ENCODE measurements around the gene KCNIP1.

KCNIP1 gene

GRCh38 chr5:170496662-170497028 lies 7.2 kb upstream of the KCNIP1 start:
- Histone ChIP-seq H3K9me3 (ENCODE audit: low read depth, low read length) (no peaks in the 10 kb centered on the region), H3K4me3 (no peak overlapping the region), H3K36me3 (ENCODE audit: insufficient read depth, low read length) (no peaks in the 10 kb centered on the region), H3K27ac (no peak overlapping the region), H3K9ac (ENCODE audit: insufficient read length) (no peak overlapping the region)
- DNase-seq (ENCODE audit: low read depth, low spot score) = no peak
- TF ChIP-seq EZH2 (IDR thresholded peaks at IDR 0.05) = no peak
- TF ChIP-seq POLR2AphosphoS5 (IDR thresholded peaks at IDR 0.05; ENCODE audit: borderline replicate concordance, low read depth, low read length) = no peak
- no peak for TF ChIP-seq FOXP2 (optimal IDR thresholded peaks at IDR 0.05; ENCODE audit: control extremely low read depth, extremely low read length, insufficient read depth)

GRCh38 chr5:170497311-170498038 lies 6.3 kb upstream of the KCNIP1 start:
- no peak overlapping the region for H3K27ac ChIP-seq
- H3K36me3 ChIP-seq (ENCODE audit: insufficient read depth, low read length) = no peaks in the 10 kb centered on the region
- DNase-seq (ENCODE audit: low read depth, low spot score) = no peak
- TF ChIP-seq POLR2AphosphoS5 (IDR thresholded peaks at IDR 0.05; ENCODE audit: borderline replicate concordance, low read depth, low read length) (no peak), FOXP2 (optimal IDR thresholded peaks at IDR 0.05; ENCODE audit: control extremely low read depth, extremely low read length, insufficient read depth) (no peak), EZH2 (IDR thresholded peaks at IDR 0.05) (no peak)
- H3K4me3 ChIP-seq = no peak overlapping the region
- H3K9me3 ChIP-seq (ENCODE audit: low read depth, low read length) = no peaks in the 10 kb centered on the region
- H3K9ac ChIP-seq (ENCODE audit: insufficient read length) = no peak overlapping the region

GRCh38 chr5:170498811-170499351 lies 4.9 kb upstream of the KCNIP1 start:
- Histone ChIP-seq H3K9me3 (ENCODE audit: low read depth, low read length) (no peaks in the 10 kb centered on the region), H3K36me3 (ENCODE audit: insufficient read depth, low read length) (no peaks in the 10 kb centered on the region), H3K4me3 (no peak overlapping the region), H3K9ac (ENCODE audit: insufficient read length) (no peak overlapping the region), H3K27ac (no peak overlapping the region)
- no peak for DNase-seq (ENCODE audit: low read depth, low spot score)
- TF ChIP-seq POLR2AphosphoS5 (IDR thresholded peaks at IDR 0.05; ENCODE audit: borderline replicate concordance, low read depth, low read length) (no peak), FOXP2 (optimal IDR thresholded peaks at IDR 0.05; ENCODE audit: control extremely low read depth, extremely low read length, insufficient read depth) (no peak), EZH2 (IDR thresholded peaks at IDR 0.05) (no peak)

- no peak overlapping the region for H3K9ac ChIP-seq (ENCODE audit: insufficient read length)
- TF ChIP-seq POLR2AphosphoS5 (IDR thresholded peaks at IDR 0.05; ENCODE audit: borderline replicate concordance, low read depth, low read length) (no peak), EZH2 (IDR thresholded peaks at IDR 0.05) (no peak), FOXP2 (optimal IDR thresholded peaks at IDR 0.05; ENCODE audit: control extremely low read depth, extremely low read length, insufficient read depth) (no peak)
- H3K27ac ChIP-seq = no peak overlapping the region
- H3K4me3 ChIP-seq = no peak overlapping the region
- no peak for DNase-seq (ENCODE audit: low read depth, low spot score)
- H3K9me3 ChIP-seq (ENCODE audit: low read depth, low read length) = no peaks in the 10 kb centered on the region
- no peaks in the 10 kb centered on the region for H3K36me3 ChIP-seq (ENCODE audit: insufficient read depth, low read length)
Measured at GRCh38 chr5:170499621-170500020, 4.2 kb upstream of the KCNIP1 start.

GRCh38 chr5:170501361-170501760 lies 2.5 kb upstream of the KCNIP1 start:
- H3K9me3 ChIP-seq (ENCODE audit: low read depth, low read length) = no peaks in the 10 kb centered on the region
- DNase-seq (ENCODE audit: low read depth, low spot score) = no peak
- no peak overlapping the region for H3K9ac ChIP-seq (ENCODE audit: insufficient read length)
- H3K36me3 ChIP-seq (ENCODE audit: insufficient read depth, low read length) = no peaks in the 10 kb centered on the region
- no peak overlapping the region for H3K27ac ChIP-seq
- H3K4me3 ChIP-seq = no peak overlapping the region
- TF ChIP-seq FOXP2 (optimal IDR thresholded peaks at IDR 0.05; ENCODE audit: control extremely low read depth, extremely low read length, insufficient read depth) = no peak

GRCh38 chr5:170501931-170502330 lies 1.9 kb upstream of the KCNIP1 start:
- Histone ChIP-seq H3K36me3 (ENCODE audit: insufficient read depth, low read length) (no peaks in the 10 kb centered on the region), H3K9ac (ENCODE audit: insufficient read length) (no peak overlapping the region), H3K4me3 (no peak overlapping the region), H3K27ac (no peak overlapping the region), H3K9me3 (ENCODE audit: low read depth, low read length) (no peaks in the 10 kb centered on the region)
- TF ChIP-seq POLR2AphosphoS5 (IDR thresholded peaks at IDR 0.05; ENCODE audit: borderline replicate concordance, low read depth, low read length) (no peak), EZH2 (IDR thresholded peaks at IDR 0.05) (no peak), FOXP2 (optimal IDR thresholded peaks at IDR 0.05; ENCODE audit: control extremely low read depth, extremely low read length, insufficient read depth) (no peak)
- DNase-seq (ENCODE audit: low read depth, low spot score) = no peak

GRCh38 chr5:170504616-170505266 lies 921 bp downstream of the KCNIP1 start:
- H3K27ac ChIP-seq = no peak overlapping the region
- H3K9me3 ChIP-seq (ENCODE audit: low read depth, low read length) = no peaks in the 10 kb centered on the region
- H3K9ac ChIP-seq (ENCODE audit: insufficient read length) = no peak overlapping the region
- no peaks in the 10 kb centered on the region for H3K36me3 ChIP-seq (ENCODE audit: insufficient read depth, low read length)
- TF ChIP-seq EZH2 (IDR thresholded peaks at IDR 0.05) (no peak), POLR2AphosphoS5 (IDR thresholded peaks at IDR 0.05; ENCODE audit: borderline replicate concordance, low read depth, low read length) (no peak), FOXP2 (optimal IDR thresholded peaks at IDR 0.05; ENCODE audit: control extremely low read depth, extremely low read length, insufficient read depth) (no peak)
- no peak overlapping the region for H3K4me3 ChIP-seq
- no peak for DNase-seq (ENCODE audit: low read depth, low spot score)

GRCh38 chr5:170508036-170508435 lies 4.2 kb downstream of the KCNIP1 start:
- Histone ChIP-seq H3K9ac (ENCODE audit: insufficient read length) (no peak overlapping the region), H3K4me3 (no peak overlapping the region), H3K27ac (no peak overlapping the region), H3K9me3 (ENCODE audit: low read depth, low read length) (no peaks in the 10 kb centered on the region), H3K36me3 (ENCODE audit: insufficient read depth, low read length) (no peaks in the 10 kb centered on the region)
- TF ChIP-seq POLR2AphosphoS5 (IDR thresholded peaks at IDR 0.05; ENCODE audit: borderline replicate concordance, low read depth, low read length) = no peak
- TF ChIP-seq FOXP2 (optimal IDR thresholded peaks at IDR 0.05; ENCODE audit: control extremely low read depth, extremely low read length, insufficient read depth) = no peak
- TF ChIP-seq EZH2 (IDR thresholded peaks at IDR 0.05) = no peak
- DNase-seq (ENCODE audit: low read depth, low spot score) = no peak
